ENCODE results near the gene SAMD10. TPM values are rescaled to one million over a fixed set of nuclear protein-coding genes. Genes with fewer than 3 reads are reported as not detected.
A peak's percentile ranks its signal among the peaks of the same experiment; 100 is the strongest.
"Not testable (repeated sequence)": the region's sequence is repeated elsewhere in the genome, so short reads cannot be mapped to it uniquely, and the experiment has no call there.

The SAMD10 gene
- total RNA-seq, result 10 to 100 TPM; 21.4 to 32.7 TPM

DNA sequence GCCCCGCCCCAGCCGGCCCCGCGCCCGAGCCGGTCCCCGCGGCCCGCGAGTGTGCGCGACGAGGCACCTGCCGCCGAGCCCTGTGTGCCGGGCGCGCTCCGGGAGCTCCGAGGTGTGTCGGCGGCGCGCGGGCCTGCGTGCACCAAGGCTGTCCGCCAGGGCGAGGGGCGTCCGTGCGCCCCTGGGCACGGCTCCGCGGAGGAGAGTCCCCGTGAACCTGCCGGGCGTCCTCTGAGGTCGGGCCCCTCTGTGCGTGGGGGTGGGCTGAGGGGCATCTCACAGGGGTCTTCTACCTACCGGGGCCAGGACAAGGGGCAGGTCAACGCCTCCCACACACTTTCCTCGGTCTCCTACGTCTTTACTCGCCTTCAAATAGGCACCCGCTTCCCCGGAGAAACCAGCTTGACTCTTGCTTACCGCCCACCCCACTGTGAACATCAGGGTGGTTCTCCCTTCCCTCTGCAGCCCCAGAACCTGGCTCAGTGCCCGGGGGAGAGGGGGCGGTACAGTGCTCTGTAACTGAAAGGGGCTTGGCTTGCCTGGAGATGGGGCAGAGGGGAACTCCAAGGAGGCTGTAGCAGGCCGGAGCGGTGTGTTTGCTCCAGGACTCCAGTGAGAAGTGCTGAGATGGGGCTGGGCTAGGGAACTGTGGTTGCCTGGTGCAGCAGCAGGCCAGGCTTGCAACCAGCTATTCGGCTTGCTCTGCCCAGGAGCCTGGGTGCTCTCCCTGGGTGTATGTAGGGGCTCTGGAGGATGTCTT, at the start of gene SAMD10:
TSS of gene SAMD10 (minus strand) at position 86 of the 760 bp plus-strand sequence. CDS start 175 bp downstream, outside the sequence.
- H3K9me3 Mint-ChIP-seq, result no peaks in the 10 kb centered on the region
- H3K36me3 Mint-ChIP-seq (ENCODE audit: low read depth), result peaks cover 62% of the 10 kb centered on the region
- ATAC-seq (replicated peaks), result peak; percentile 53
- peak within 1 kb of the TSS; percentile 91 for H3K27ac Mint-ChIP-seq
- peaks cover 44% of the 10 kb centered on the region for H3K4me1 Mint-ChIP-seq
- H3K4me3 Mint-ChIP-seq, result peak within 1 kb of the TSS; percentile 86
- H3K27me3 Mint-ChIP-seq, result no peaks in the 10 kb centered on the region

DNA sequence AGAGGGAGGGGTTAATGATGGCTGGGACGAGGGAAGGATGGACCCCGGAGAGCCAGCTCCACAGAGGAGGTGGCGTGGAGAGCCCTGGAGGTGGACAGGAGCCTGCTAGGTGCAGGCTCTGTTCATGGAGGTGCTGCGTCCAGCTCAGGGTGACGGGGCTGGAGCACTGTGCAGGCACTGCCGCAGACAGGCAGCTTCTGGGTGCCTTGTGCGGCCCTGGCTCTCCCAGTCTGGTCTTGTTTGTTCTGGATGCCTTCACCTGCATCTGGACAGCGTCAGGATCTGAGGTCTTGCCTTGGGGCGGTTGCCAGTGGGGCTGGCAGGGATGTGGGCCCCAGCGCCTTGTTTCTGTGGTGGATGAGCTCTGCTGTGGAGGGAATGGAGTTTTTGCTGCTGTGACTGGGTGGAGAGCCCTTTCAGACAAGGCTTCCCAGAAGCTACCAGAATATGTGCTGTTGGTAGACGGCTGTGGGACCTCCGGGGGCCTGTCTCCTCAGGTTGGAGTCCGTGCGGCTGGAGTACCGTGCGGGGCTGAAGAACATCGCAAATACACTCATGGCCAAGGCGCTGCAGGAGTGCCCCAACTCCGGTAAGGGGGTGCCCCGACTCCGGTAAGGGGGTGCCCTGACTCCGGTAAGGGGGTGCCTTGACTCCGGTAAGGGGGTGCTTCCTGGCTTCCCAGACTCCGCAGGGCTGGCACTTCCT, 48.7 kb upstream of the SAMD10 start:
- Mint-ChIP-seq H3K36me3 (ENCODE audit: low read depth) (peaks cover 96% of the 10 kb centered on the region), H3K4me1 (no peaks in the 10 kb centered on the region), H3K9me3 (no peaks in the 10 kb centered on the region), H3K27me3 (no peaks in the 10 kb centered on the region), H3K27ac (peak overlapping the region; percentile 50), H3K4me3 (no peak overlapping the region)
- ATAC-seq (replicated peaks), result no peak

DNA sequence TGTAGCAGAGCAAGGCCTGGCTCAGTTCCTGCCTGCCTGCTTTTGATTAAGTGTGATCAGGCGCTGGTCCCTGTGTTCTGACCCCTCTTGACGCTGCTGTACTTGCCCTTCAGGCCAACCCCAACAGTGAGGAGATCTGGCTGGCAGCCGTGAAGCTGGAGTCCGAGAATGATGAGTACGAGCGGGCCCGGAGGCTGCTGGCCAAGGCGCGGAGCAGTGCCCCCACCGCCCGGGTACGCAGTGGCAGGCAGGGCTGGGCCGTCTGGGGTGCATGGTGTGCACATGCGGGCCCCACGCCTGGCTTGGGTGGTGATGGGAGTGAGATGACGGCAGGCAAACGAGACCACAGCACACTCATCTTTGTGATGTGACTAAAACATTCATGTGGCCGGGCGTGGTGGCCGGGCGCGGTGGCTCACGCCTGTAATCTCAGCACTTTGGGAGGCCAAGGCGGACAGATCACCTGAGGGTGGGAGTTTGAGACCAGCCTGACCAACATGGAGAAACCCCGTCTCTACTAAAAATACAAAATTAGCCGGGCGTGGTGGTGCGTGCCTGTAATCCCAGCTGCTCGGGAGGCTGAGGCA, 46.5 kb upstream of the SAMD10 start:
- Mint-ChIP-seq H3K27me3 (no peaks in the 10 kb centered on the region), H3K4me1 (no peaks in the 10 kb centered on the region), H3K9me3 (no peaks in the 10 kb centered on the region), H3K36me3 (ENCODE audit: low read depth) (peaks cover 94% of the 10 kb centered on the region), H3K4me3 (no peak overlapping the region), H3K27ac (no peak overlapping the region)
- ATAC-seq (replicated peaks), result no peak

DNA sequence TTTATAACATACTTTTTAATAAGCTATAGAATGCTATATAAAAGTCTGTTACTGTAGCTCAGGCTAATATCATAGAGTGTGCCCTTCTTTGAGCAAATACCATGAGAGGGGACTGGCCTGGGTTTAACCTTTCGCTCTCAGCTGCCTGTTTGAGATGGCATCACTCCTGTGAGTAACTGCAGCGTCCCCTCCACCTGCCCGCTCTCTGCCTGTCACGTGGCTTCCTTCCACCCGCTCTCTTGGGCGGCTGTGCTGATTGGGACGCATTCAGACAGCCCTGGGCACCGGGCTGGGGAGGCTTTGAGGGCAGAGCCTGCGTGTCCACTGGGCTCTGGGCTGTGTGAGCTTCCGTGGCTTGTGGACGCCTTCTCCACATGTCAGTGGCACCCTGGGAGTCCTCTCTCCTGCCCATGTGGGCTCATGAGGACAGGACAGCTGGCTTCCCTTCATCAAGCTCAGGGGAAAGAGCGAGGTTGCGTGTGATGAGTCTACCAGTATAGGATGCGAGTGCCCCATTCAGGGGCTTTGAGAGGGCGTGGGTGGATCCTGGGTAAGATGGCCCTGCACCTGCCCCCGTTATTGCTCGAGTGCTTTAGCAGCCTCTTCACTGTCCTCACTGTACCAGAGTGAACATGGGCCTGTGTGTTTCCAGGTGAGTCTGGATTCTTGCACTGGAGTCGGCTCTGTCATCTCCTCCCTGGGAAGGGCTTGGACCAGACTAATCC, 45.8 kb upstream of the SAMD10 start:
- peak; percentile 12 for ATAC-seq (replicated peaks)

DNA sequence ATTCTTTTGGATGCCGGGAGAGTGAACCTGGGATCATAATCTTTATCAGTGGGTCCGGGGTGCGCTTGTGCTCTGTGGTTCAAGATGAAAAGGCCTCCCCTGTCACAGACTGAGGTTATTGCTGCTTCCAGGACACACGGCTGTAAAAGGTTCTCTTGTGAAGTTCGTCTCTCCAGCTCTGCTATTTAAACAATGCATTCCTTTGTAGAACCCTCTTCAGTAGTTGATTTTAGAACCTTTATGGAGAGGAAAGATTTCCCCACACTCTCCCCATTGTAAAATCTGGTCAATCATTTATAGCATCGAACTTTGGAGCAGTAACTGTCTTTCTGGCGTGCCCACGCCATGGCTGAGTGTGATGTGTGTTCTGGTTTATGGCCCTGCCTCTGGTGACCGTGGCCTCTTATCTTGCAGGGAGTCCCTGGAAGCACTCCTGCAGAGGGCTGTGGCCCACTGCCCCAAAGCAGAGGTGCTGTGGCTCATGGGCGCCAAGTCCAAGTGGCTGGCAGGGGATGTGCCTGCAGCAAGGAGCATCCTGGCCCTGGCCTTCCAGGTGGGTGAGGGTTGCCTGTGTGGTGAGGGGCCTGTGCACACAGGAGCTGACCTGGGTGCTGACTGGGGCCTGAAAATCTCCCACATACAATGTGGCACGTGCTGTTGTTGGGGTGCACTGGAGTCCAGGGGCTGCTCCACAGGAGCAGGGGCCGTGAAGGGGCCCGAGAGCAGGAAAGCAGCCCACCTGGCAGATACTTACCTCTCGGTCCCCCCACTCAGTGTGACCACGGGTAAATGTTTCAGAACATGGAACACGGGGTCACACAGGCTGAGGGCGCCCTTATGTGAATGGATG, 44.9 kb upstream of the SAMD10 start:
- H3K27ac Mint-ChIP-seq, result no peak overlapping the region
- H3K4me3 Mint-ChIP-seq, result no peak overlapping the region
- H3K4me1 Mint-ChIP-seq, result peaks cover 4% of the 10 kb centered on the region
- H3K27me3 Mint-ChIP-seq, result no peaks in the 10 kb centered on the region
- H3K36me3 Mint-ChIP-seq (ENCODE audit: low read depth), result peaks cover 91% of the 10 kb centered on the region
- no peaks in the 10 kb centered on the region for H3K9me3 Mint-ChIP-seq
- no peak for ATAC-seq (replicated peaks)

More for the DNA sequence above, 45.8 kb upstream of the SAMD10 start:
- no peaks in the 10 kb centered on the region for H3K27me3 Mint-ChIP-seq
- H3K9me3 Mint-ChIP-seq, result no peaks in the 10 kb centered on the region
- H3K4me1 Mint-ChIP-seq, result no peaks in the 10 kb centered on the region
- peaks cover 91% of the 10 kb centered on the region for H3K36me3 Mint-ChIP-seq (ENCODE audit: low read depth)
- no peak overlapping the region for H3K4me3 Mint-ChIP-seq
- H3K27ac Mint-ChIP-seq, result no peak overlapping the region

DNA sequence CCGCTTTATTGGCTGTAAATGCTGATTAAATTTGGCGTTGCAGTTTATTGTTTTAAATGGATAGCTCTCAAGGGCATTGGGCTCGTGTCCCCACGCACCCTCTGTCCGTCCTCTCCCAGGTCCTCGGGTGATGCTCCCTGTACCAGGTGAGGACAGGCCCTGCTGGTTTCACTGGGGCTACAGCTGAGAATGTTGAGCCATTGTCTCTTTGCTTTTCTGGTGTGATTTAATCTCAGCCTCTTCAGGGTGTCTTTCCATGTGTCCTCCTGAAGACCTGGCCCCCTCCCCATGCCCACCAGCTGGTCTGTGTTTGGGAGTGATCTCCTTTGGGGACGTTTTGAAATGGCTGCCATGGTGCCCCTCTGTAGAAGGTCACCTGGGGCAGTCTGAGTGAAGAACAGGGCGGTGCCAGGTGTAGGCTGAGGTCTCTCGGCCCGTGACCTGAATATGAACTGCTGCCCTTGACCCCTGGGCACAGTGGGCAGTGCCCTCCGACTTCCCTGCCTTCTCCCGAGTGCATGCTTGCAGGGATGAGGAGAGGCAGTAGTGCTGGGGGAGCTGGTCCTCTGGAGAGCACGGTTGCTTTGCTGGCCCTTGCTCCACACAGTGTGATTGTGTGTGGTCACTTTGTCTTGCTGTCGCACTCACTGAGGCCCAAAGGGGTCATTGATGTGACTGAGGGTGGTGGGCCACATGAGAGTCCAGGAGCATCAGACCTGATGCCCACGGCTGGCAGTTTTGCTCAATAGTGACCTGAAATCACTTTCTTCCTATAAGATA, 44.1 kb upstream of the SAMD10 start:
- peaks cover 91% of the 10 kb centered on the region for H3K36me3 Mint-ChIP-seq (ENCODE audit: low read depth)
- no peaks in the 10 kb centered on the region for H3K9me3 Mint-ChIP-seq
- peaks cover 4% of the 10 kb centered on the region for H3K4me1 Mint-ChIP-seq
- no peaks in the 10 kb centered on the region for H3K27me3 Mint-ChIP-seq
- no peak overlapping the region for H3K27ac Mint-ChIP-seq
- ATAC-seq (replicated peaks), result no peak
- H3K4me3 Mint-ChIP-seq, result no peak overlapping the region

DNA sequence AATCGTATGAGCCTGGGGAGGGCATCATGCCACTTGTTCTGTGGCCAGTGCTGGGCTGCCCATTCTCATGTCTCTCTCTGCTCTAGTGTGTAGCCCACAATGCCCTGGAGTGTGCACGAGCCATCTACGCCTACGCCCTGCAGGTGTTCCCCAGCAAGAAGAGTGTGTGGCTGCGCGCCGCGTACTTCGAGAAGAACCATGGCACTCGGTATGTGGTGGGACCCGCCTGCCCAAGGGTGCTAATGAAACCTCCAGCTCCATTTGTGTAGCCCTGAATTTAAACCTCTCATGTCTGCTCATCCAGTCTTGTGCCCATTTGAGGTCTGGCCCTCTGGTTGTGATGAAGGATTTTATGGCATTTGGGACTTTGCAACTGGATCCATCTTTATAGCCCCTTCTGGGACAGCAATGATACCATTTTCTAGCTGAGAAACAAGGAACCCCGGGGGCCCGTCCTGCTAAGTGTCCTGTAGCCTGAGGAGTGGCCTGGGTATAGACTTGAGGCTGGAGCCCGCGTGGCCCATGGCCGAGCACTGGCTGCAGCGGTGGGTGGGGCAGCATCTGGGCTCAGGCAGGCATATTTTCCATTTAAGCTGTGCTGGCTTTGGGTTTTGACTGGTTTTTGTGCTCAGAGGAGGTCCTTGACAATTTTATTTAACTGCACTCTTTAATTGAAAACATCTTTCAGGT, 43.4 kb upstream of the SAMD10 start:
- ATAC-seq (replicated peaks), result no peak
- no peaks in the 10 kb centered on the region for H3K27me3 Mint-ChIP-seq
- peaks cover 91% of the 10 kb centered on the region for H3K36me3 Mint-ChIP-seq (ENCODE audit: low read depth)
- no peak overlapping the region for H3K27ac Mint-ChIP-seq
- H3K4me3 Mint-ChIP-seq, result no peak overlapping the region
- peaks cover 4% of the 10 kb centered on the region for H3K4me1 Mint-ChIP-seq
- no peaks in the 10 kb centered on the region for H3K9me3 Mint-ChIP-seq

DNA sequence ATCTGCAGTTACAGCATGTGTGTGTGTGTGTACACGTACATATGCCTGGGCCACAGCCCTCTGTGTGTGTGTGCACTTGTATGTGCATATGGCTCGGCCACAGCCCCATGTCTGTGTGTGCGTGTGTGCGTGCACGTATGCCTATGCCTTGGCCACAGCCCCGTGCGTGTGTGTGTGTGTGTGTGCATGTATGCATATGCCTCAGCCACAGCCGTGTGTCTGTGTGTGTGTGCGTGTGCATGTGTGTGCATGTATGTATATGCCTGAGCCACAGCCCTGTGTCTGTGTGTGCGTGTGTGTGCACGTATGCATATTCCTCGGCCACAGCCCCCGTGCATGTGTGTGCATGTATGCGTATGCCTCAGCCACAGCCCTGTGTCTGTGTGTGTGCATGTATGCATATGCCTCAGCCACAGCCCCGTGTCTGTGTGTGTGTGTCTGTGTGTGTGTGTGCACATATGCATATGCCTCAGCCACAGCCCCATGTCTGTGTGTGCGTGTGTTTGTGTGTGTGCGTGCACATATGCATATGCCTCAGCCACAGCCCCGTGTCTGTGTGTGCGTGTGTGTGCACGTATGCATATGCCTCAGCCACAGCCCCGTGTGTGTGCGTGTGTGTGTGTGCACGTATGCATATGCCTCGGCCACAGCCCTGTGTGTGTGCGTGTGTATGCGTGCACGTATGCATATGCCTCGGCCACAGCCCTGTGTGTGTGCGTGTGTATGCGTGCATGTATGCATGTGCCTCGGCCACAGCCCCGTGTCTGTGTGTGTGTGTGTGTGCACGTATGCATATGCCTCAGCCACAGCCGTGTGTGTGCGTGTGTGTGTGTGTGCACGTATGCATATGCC, 41.9 kb upstream of the SAMD10 start:
- H3K27me3 Mint-ChIP-seq, result no peaks in the 10 kb centered on the region
- peaks cover 87% of the 10 kb centered on the region for H3K36me3 Mint-ChIP-seq (ENCODE audit: low read depth)
- H3K4me3 Mint-ChIP-seq, result no peak overlapping the region
- H3K27ac Mint-ChIP-seq, result no peak overlapping the region
- H3K9me3 Mint-ChIP-seq, result no peaks in the 10 kb centered on the region
- ATAC-seq (replicated peaks), result no peak
- peaks cover 4% of the 10 kb centered on the region for H3K4me1 Mint-ChIP-seq

DNA sequence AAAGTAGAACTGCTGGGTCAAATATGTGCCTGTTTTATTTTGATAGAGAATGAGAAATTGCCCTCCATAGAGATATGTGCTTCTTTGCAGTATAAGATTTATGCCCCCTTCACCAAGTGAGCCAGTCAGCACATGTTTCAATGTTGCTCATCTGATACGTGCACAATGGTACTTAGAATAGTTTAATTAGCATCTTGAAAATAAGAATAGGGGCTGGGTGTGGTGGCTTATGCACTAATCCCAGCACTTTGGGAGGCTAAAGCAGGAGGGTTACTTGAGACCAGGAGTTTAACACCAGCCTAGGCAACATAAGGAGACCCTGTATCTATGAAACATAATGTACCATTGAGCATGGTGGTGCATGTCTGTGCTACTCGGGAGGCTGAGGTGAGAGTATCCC, 36.2 kb upstream of the SAMD10 start:
- H3K4me3 Mint-ChIP-seq, result peak overlapping the region; percentile 40
- H3K4me1 Mint-ChIP-seq, result peaks cover 15% of the 10 kb centered on the region
- no peak for ATAC-seq (replicated peaks)
- H3K27ac Mint-ChIP-seq, result no peak overlapping the region
- H3K9me3 Mint-ChIP-seq, result no peaks in the 10 kb centered on the region
- H3K27me3 Mint-ChIP-seq, result no peaks in the 10 kb centered on the region
- peaks cover 78% of the 10 kb centered on the region for H3K36me3 Mint-ChIP-seq (ENCODE audit: low read depth)

DNA sequence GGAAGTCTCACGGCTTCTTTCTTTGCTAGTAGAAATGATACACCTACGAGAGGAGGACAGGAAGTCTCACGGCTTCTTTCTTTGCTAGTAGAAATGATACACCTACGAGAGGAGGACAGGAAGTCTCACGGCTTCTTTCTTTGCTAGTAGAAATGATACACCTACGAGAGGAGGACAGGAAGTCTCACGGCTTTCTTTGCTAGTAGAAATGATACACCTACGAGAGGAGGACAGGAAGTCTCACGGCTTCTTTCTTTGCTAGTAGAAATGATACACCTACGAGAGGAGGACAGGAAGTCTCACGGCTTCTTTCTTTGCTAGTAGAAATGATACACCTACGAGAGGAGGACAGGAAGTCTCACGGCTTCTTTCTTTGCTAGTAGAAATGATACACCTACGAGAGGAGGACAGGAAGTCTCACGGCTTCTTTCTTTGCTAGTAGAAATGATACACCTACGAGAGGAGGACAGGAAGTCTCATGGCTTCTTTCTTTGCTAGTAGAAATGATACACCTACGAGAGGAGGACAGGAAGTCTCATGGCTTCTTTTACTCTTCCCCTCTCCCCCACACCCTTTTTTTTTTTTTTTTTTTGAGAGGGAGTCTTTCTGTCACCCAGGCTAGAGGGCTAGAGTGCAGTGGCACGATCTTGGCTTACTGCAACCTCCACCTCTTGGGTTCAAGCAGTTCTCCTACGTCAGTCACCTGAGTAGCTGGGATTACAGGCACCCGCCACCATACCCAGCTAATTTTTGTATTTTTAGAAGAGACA, 33.1 kb upstream of the SAMD10 start:
- H3K9me3 Mint-ChIP-seq; ATAC-seq (replicated peaks); H3K27me3 Mint-ChIP-seq: not testable (repeated sequence)
- Mint-ChIP-seq H3K27ac (peak overlapping the region; percentile 89), H3K4me3 (peak overlapping the region; percentile 72), H3K36me3 (ENCODE audit: low read depth) (peaks cover 79% of the 10 kb centered on the region), H3K4me1 (peaks cover 31% of the 10 kb centered on the region)

DNA sequence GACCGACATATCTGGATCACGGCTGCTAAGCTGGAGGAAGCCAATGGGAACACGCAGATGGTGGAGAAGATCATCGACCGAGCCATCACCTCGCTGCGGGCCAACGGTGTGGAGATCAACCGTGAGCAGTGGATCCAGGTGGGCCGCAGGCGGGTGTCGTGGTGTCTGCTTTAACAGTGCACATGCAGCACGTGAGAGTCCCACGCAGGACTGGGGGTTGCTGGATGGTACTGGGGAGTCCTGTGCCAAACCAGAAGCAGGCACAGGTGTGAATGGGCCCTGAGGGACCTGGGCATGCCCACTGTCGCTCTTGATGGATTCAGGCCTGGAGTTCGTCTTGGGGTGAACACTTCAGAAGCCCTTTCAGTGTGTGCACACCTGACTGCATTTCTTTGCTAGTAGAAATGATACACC, 31.9 kb upstream of the SAMD10 start:
- Mint-ChIP-seq H3K4me1 (peaks cover 31% of the 10 kb centered on the region), H3K4me3 (peak overlapping the region; percentile 67), H3K27ac (peak overlapping the region; percentile 81), H3K36me3 (ENCODE audit: low read depth) (peaks cover 84% of the 10 kb centered on the region), H3K27me3 (no peaks in the 10 kb centered on the region), H3K9me3 (no peaks in the 10 kb centered on the region)
- no peak for ATAC-seq (replicated peaks)

Measured in activated T-helper 17 cell treated with anti-CD3 and anti-CD28 coated beads, Interleukin-2, amount 50 U/mL, for 72 hours (primary cell).